Measurements from ENCODE around the gene OBSL1.

OBSL1 gene

GRCh38 chr2:219506153-219506801 is 65.1 kb downstream of the OBSL1 start:
- H3K27me3 ChIP-seq: no peaks in the 10 kb centered on the region
- H3K9me3 ChIP-seq: no peaks in the 10 kb centered on the region
- H3K4me3 ChIP-seq (ENCODE audit: low read depth, low read length): no peak overlapping the region
- H3K36me3 ChIP-seq: peaks cover 8% of the 10 kb centered on the region; the same call in 1 of the 2 replicates
- peaks cover 75% of the 10 kb centered on the region for H3K4me1 ChIP-seq
- DNase-seq: no peak
- TF ChIP-seq CTCF (IDR thresholded peaks at IDR 0.05; ENCODE audit: low read depth, low read length): no peak

GRCh38 chr2:219505585-219505984 is 65.8 kb downstream of the OBSL1 start:
- peaks cover 8% of the 10 kb centered on the region; the same call in 1 of the 2 replicates for H3K36me3 ChIP-seq
- no peak for DNase-seq
- H3K4me3 ChIP-seq (ENCODE audit: low read depth, low read length): no peak overlapping the region
- no peaks in the 10 kb centered on the region for H3K27me3 ChIP-seq
- peaks cover 70% of the 10 kb centered on the region for H3K4me1 ChIP-seq
- H3K9me3 ChIP-seq: no peaks in the 10 kb centered on the region
- TF ChIP-seq CTCF (IDR thresholded peaks at IDR 0.05; ENCODE audit: low read depth, low read length): no peak

GRCh38 chr2:219502618-219503017 is 68.7 kb downstream of the OBSL1 start:
- no peak for DNase-seq
- Histone ChIP-seq H3K36me3 (peaks cover 8% of the 10 kb centered on the region; the same call in 1 of the 2 replicates), H3K4me1 (peaks cover 61% of the 10 kb centered on the region), H3K9me3 (no peaks in the 10 kb centered on the region), H3K27me3 (no peaks in the 10 kb centered on the region), H3K4me3 (ENCODE audit: low read depth, low read length) (no peak overlapping the region)
- TF ChIP-seq CTCF (IDR thresholded peaks at IDR 0.05; ENCODE audit: low read depth, low read length): no peak

- no peak for DNase-seq
These were observed 69.5 kb downstream of the OBSL1 start for GRCh38 chr2:219501849-219502248.

More at GRCh38 chr2:219501849-219502248, 69.5 kb downstream of the OBSL1 start:
- peaks cover 8% of the 10 kb centered on the region; the same call in 1 of the 2 replicates for H3K36me3 ChIP-seq
- no peak overlapping the region for H3K4me3 ChIP-seq (ENCODE audit: low read depth, low read length)
- no peaks in the 10 kb centered on the region; the same call in 1 of the 2 replicates for H3K9me3 ChIP-seq
- no peaks in the 10 kb centered on the region for H3K27me3 ChIP-seq
- TF ChIP-seq CTCF (IDR thresholded peaks at IDR 0.05; ENCODE audit: low read depth, low read length): no peak
- peaks cover 57% of the 10 kb centered on the region for H3K4me1 ChIP-seq
